GOT3 (cell line): ENCODE measurements around the gene AKAP7.
"Not testable (repeated sequence)": the region's sequence is repeated elsewhere in the genome, so short reads cannot be mapped to it uniquely, and the experiment has no call there.

ENCODE experiments used
- DNase-seq: peaks from one replicate; lab custom pipeline; 2025; ENCODE audit warnings: mixed read lengths; lab: John Stamatoyannopoulos, UW

The AKAP7 gene

DNA sequence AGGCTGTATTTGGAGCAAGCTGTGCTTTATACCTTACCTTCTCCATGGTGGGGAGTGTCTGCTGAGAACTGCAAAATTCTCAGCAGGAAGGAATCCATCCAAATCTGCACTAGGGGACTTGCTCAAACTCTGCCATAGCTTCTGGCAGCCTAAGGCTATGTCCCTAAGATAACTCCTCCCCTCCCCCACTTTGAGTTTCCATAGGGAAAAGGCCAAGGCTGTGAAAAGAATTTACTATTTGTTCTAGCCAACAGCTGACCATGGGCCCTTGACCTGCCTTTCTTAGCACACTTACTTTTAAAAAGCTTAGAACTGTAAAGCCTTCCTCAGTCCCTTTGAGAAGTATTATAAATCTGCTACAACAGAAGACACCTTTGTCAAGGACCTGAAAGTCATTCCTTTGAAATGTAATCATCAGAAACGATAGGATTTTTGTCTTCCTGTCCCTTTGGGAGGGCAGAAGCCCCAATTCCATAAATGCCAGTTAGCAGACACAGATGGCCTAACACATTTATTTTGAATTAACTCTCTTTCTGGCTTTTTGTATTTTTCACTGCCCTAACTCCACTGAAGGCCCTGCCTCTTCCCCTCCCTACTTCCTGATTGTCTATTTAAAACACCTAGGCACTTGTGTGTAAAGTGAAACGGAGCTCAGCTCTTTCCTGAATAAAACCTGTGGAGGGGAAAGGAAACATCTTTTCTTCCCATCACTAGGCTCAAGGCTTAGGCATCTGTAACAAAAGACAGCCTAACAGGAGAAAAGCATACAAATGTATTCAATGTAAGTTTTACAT lies 157.1 kb downstream of the AKAP7 start:
- no peak for DNase-seq

DNA sequence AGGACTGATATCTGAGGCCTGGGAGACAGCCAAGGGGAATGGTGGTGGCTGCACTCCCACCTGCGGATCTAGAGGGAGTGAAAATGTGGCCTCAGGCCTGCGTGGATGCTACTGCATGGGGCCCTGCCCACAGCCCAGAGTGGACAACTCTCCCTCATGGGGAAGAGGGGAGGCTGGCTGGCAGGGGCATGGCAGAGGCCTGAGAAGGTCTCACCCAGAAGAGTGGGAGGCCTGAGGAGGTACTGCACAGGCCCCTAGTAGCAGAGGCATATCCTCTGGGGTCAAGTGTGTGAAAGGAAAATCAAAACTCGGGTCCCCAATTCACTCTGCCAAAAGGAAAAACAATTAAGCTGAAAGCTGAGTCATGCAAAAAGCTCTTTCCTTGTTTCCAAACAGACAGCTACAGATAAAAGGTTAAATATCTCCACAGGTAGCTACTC lies 158.2 kb downstream of the AKAP7 start:
- no peak for DNase-seq

DNA sequence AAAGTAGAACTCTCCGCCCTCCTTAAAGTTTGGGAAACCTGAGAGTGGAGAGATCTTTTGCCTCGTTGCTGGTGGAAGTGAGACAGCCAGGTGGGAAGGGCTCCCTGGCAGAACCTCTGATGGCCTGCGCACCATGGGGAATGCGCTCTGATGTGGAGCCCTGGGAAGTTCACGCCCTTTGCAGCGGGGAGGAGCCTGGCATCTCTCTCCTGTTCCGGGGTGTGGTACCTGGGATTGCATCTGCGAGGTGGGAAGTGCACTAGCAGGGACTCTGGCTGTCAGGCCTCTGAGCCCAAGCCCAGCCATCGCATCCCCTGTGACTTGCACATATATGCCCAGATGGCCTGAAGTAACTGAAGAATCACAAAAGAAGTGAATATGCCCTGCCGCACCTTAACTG lies 159.8 kb downstream of the AKAP7 start:
- no peak for DNase-seq

DNA sequence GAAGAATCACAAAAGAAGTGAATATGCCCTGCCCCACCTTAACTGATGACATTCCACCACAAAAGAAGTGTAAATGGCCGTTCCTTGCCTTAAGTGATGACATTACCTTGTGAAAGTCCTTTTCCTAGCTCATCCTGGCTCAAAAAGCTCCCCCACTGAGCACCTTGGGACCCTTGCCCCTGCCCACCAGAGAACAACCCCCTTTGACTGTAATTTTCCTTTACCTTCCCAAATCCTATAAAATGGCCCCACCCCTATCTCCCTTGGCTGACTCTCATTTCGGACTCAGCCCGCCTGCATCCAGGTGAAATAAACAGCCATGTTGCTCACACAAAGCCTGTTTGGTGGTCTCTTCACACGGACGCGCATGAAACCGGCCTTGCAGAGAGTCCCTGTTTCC lies 165.6 kb downstream of the AKAP7 start:
- not testable (repeated sequence) for DNase-seq

DNA sequence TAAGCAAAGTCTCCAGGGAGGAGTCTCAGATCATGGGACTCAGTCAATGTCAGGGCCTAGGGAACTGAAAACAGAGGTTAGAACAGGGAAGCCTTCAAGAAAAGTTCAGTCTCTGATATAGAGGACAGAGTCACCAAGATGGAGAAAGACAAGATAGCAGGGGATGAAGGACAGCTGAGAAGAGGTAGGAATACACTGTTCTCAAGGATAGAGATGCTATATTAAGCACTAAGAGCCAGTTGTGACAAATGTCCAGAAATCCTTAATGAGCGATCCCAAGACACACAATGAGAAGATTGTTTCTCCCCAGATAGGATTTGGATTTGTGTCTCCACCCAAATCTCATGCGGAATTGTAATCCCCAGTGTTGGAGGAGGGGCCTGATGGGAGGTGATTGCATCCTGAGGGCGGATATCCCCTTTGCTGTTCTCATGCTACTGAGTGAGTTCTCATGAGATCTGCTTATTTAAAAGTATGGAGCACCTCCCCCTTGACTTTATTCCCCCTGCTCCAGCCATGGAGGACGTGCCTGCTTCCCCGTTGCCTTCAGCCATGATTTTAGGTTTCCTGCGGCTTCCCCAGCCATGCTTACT lies 168.2 kb downstream of the AKAP7 start:
- DNase-seq: no peak

DNA sequence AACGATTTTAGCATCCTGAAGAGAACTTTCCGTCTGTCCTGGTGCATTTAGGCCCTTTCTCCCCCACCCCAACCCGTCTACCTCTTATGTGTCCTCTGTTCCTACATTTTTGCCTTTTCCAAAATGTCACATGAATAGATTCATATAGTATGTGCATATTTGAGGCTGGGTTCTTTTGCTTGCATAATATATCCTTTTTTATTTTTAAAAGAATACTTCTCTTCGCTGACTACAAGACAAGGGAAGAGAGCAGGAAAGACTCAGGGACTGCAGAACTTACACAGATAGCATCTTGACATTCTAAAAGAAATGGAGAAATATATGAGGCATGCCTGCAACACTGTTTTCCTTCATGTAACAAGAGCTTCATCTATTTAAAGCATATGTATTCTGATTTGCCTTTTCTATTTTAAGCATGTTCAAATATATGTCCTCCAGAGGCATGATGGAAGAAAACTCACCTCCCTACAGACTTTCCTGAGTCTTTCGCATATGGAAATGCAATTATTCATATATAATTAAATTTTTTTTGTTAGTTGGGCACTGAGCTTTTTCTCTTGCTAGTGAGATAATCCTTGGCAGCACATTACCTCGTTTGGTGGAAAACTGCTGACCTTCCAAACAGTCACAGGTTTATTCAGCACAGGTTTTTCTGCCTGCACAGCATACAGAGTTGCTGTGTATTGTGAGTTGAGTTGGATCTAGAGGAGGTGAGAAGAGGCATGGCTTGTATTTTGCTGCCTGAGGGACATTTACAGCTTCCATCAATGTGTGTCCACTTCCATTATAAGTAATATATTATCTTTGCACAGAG lies 170.0 kb downstream of the AKAP7 start:
- DNase-seq: no peak

DNA sequence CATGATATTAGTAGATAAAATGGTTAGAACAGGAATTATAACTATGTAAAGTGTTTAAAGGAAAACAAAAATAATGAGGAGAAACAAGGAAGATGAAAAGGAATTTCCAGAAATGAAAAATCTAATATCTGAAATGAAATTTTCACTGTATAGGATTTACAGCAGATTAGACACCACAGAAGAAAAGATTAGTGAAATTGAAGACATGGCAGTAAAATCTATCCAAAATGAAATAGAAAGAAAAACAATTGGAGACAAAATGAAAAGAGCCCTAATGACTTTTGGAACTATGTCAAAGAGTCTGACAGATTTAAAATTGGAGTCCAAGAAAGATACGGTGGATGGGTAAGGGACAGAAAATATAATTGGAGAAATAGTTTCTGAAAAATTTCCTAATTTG lies 174.2 kb downstream of the AKAP7 start:
- DNase-seq: no peak

DNA sequence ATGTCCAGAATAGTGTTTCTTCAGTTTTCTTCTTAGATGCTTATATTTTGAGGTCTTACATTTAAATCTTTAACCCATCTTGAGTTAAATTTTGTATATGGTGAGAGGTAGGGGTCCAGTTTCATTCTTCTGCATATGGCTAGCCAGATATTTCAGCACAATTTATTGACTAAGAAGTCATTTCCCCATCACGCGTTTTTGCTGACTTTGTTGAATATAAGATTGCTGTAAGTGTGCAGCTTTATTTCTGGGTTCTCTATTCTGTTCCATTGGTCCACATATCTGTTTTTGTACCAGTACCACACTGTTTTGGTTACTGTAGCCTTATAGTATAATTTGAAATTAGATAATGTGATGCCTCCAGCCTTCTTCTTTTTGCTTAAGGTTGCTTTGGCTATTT lies 179.6 kb downstream of the AKAP7 start:
- no peak for DNase-seq

DNA sequence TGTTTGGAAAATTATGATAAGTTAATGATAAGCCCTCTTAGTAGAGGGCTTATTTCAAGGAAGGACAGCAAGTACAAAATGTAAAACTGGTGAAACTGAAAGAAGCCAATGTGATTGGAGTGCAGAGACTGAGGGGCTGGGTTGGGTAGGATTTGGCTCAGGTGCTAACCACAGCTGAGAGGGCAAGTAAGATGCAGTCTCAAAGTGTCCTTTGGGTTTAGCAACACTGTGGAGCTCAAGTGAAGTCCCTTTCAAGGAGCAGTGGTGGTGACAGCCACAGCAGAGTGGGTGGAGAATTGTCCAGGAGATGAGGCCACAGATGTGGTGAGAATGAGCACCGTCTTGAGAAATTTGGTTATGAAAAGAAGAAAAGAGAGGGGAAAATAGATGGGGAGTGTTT lies 181.4 kb downstream of the AKAP7 start:
- DNase-seq: no peak

DNA sequence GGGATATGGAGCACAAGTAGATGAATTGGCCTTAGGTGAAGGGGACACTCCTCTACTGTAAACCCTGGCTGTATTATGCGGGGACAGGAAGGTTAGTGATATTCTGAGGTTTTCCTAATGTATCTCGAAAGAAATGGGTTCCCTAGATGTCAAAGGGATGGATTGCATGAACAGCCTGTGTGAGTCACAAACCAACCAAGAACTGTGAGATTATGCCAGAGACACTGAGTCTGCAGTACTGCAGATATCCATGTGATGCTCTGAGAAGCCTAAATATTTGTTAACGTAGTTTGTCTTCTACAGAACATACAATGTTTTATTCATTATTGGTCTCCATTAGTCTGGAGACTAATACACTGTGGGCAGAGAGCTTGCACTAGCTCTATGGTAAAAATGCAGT lies 182.2 kb downstream of the AKAP7 start:
- no peak for DNase-seq

DNA sequence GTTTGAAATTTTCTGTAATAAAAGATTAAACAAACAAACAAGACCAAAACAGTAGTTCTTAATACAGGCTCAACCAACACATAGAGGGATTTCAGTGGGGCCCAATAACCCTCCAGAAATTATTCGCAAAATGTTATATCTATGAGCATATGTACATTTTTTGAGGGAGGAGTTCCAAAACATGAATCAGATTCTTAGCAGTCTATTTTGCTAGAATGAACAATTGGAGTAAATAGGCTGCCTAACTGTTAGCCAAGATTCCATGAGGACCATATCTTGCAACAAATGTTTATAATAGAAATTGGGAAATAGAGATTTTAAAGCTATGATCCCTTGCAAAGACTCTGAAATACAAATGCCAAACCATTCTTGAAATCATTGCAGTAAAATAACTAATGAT lies 186.3 kb downstream of the AKAP7 start:
- DNase-seq: no peak

DNA sequence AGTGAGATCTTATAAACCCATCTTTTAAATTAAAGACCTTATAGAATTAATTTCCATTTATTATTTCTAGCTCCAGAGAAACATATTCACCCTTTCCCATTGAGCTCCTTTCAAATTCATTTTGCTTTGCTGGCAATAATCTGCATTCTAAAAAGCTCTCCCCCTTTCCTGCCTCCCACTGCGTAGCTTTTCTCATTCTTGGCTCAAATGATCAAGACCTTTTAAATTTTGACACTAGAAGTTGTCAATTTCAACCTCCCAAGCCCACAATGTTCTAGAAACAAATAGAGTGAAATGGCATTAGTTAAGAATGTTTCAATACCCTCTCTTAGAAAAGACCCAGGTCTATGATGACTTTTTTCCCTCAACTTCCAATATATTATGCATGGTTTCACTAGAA lies 186.9 kb downstream of the AKAP7 start:
- no peak for DNase-seq

DNA sequence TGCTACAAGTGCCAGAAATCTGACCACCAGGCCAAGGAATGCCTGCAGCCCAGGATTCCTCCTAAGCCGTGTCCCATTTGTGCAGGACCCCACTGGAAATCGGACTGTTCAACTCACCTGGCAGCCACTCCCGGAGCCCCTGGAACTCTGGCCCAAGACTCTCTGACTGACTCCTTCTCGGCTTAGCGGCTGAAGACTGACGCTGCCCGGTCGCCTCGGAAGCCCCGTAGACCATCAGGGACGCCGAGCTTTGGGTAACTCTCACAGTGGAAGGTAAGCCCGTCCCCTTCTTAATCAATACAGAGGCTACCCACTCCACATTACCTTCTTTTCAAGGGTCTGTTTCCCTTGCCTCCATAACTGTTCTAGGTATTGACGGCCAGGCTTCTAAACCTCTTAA lies 190.4 kb downstream of the AKAP7 start:
- DNase-seq: not testable (repeated sequence)

DNA sequence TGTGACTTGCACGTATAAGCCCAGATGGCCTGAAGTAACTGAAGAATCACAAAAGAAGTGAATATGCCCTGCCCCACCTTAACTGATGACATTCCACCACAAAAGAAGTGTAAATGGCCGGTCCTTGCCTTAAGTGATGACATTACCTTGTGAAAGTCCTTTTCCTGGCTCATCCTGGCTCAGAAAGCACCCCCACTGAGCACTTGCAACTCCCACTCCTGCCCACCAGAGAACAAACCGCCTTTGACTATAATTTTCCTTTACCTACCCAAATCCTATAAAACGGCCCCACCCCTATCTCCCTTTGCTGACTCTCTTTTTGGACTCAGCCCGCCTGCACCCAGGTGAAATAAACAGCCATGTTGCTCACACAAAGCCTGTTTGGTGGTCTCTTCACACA lies 193.5 kb downstream of the AKAP7 start:
- not testable (repeated sequence) for DNase-seq

DNA sequence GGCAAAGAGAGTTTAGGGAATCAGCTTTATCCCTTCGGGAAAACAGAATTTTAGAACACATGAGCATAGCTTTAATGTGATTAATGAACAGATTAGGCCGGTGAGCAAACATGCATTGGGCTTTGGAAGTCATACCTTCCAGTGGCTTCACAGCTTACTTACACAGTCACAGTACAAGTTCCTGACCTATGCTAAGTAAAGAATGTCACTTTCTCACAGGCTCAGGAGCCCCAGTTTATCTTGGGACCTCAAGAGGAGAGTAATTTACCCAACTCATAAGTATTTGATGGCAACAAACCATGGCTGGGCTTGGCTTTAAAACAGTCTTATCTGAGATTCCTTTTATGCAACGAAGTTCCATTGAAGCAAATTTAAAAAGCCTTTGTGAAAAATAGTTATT lies 195.9 kb downstream of the AKAP7 start:
- no peak for DNase-seq

DNA sequence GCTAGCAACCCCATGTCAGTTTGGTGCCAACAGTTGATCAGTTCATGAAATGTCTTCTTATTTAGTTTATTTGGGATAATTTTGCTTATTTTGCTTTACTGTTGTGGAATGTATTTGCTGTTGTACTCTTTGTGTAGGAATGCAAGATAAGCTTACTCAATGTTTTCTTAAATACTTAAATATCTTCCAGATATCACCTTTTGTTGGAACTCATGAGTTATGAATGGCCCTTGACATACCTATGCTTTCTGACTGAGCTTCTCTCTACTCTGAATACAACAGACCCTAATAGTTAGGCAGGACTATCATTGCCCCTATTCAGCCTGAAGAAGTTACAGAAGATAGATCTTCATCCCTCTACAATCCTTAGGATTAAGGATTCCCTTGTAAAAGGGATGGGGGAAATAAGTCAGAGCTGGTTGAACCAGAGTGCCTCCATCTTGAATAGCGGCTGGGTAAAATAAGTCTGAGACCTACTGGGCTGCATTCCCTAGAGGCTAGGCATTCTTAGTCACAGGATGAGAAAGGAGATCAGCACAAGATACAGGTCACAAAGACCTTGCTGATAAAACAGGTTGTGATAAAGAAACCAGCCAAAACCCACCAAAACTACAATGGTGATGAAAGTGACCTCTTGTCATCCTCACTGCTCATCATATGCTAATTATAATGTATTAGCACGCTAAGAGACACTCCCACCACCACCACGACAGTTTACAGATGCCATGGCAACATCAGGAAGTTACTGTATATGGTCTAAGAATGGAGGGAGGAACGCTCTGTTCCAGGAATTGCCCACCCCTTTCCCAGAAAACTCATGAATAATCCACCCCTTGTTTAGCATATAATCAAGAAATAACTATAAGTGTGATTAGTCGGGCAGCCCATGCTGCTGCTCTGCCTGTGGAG lies 196.9 kb downstream of the AKAP7 start:
- DNase-seq: no peak
